Measurements from ENCODE around the gene ZNF837. TPM values are rescaled to one million over a fixed set of nuclear protein-coding genes. Genes with fewer than 3 reads are reported as not detected.

The ZNF837 gene
- total and polyA plus RNA-seq, 2 of the 13 experiments (the other 11 are each of a cell fraction or from before 2014, with no cell fraction given) = 0.29 to 1.3 TPM

- TF ChIP-seq ZNF782 (CRISPR knock-in tag; IDR thresholded peaks at IDR 0.05; ENCODE audit: borderline replicate concordance) = no peak
- no peak for TF ChIP-seq CEBPG (CRISPR knock-in tag; IDR thresholded peaks at IDR 0.05)
- TF ChIP-seq PRDM15 (CRISPR knock-in tag; IDR thresholded peaks at IDR 0.05) = no peak
- TF ChIP-seq ZNF790 (CRISPR knock-in tag; IDR thresholded peaks at IDR 0.05; ENCODE audit: borderline replicate concordance) = no peak
- no peak for TF ChIP-seq SAP130 (CRISPR knock-in tag; IDR thresholded peaks at IDR 0.05; ENCODE audit: low read depth)
- TF ChIP-seq MAZ (IDR thresholded peaks at IDR 0.05; ENCODE audit: borderline replicate concordance, low read depth, low read length) = no peak
- no peak for TF ChIP-seq MAZ (CRISPR knock-in tag; IDR thresholded peaks at IDR 0.05; ENCODE audit: low read depth)
- TF ChIP-seq CREB1 (IDR thresholded peaks at IDR 0.05) = no peak
- TF ChIP-seq CREB1 (CRISPR knock-in tag; IDR thresholded peaks at IDR 0.05) = no peak
These were observed 44.6 kb downstream of the ZNF837 start (continued) for GRCh38 chr19:58336216-58336615.

- FAIRE-seq = no peak
- in situ Hi-C loops (cut with HindIII; ENCODE audit: extremely low pct_ligation_motif_present, low pct_unique_long_range_greater_than_20kb) = no loop called here
- Histone ChIP-seq H2AFZ (ENCODE audit: low read length) (no peak overlapping the region), H3K4me1 (ENCODE audit: insufficient read depth, low read length) (0 out of 2 replicates have a peak, but pooled peaks cover under 1% of the 10 kb centered on the region), H4K20me1 (ENCODE audit: insufficient read depth, low read length) (no peaks in the 10 kb centered on the region), H3K27ac (ENCODE audit: extremely low read length, insufficient read depth, low read length) (no peak overlapping the region), H3K4me3 (replicated peaks in 1 of 3; ENCODE audit: insufficient read depth in 1 of 3, low read depth in 2 of 3, low read length in 3 of 3) (no peak overlapping the region), H3K9me3 (ENCODE audit: low read length) (no peaks in the 10 kb centered on the region), H3K9ac (ENCODE audit: insufficient read depth, low read depth, low read length) (no peak overlapping the region), H3K4me2 (ENCODE audit: low read depth, low read length) (no peak overlapping the region), H3K27me3 (ENCODE audit: control insufficient read depth in 1 of 2, insufficient read depth in 2 of 2, low read length in 2 of 2) (no peaks in the 10 kb centered on the region), H3K79me2 (ENCODE audit: insufficient read depth, low read length) (no peaks in the 10 kb centered on the region), H3K36me3 (replicated peaks in 1 of 2; ENCODE audit: control insufficient read depth in 1 of 2, insufficient read depth in 2 of 2, low read length in 2 of 2) (peaks cover 14 to 38% of the 10 kb centered on the region in 2 experiments; a peak in 4 of 5 replicates)
- intact Hi-C loops (cut with micrococcal nuclease; ENCODE audit: unreplicated experiment) = no loop called here
- TF ChIP-seq E2F2 (CRISPR knock-in tag; IDR thresholded peaks at IDR 0.05; ENCODE audit: borderline replicate concordance) = no peak
- ATAC-seq = no peak
- no peak for DNase-seq (ENCODE audit: low spot score)
- CTCF ChIA-PET (ENCODE audit: low intra/inter-chr PET ratio, low total read pairs) = no interaction called here
- POLR2A ChIA-PET = no interaction called here
- 100% methylated on average over 2 of the region's 3 CpGs for WGBS (ENCODE audit: low lambda C conversion rate)
- no TSS peak for BruUV-seq (replicated peaks)
These were observed 45.2 kb downstream of the ZNF837 start for GRCh38 chr19:58335630-58336029.
